Thyroid gland (tissue), 4 donors: Measurements from ENCODE around the gene ANGEL2. TPM values are rescaled to one million over a fixed set of nuclear protein-coding genes. Genes with fewer than 3 reads are reported as not detected.

Experiments
- DNase-seq, 2 donors: peaks; one replicate each; pipeline ENCODE4 v3.0.0-alpha.2; 2019
- H3K27ac ChIP-seq, 3 donors: fragments of 200-600 bp; sonication (generic); 1 replicate in 2 of 3; 2 replicates in 1 of 3; pipeline ENCODE4 v1.5.1; 2016 to 2019; ENCODE audit warnings: mild to moderate bottlenecking in 1 of 3, moderate library complexity in 1 of 3
- H3K27me3 ChIP-seq: fragments of 200-600 bp; sonication (generic); one replicate; pipeline ENCODE4 v1.5.1; 2019
- H3K36me3 ChIP-seq, 2 donors: fragments of 200-600 bp; sonication (generic); one replicate each; pipeline ENCODE4 v1.5.1; 2016 to 2019
- H3K4me1 ChIP-seq, 2 donors: fragments of 200-600 bp; sonication (generic); one replicate each; pipeline ENCODE4 v1.5.1; 2017 to 2019
- H3K4me3 ChIP-seq, 3 donors: fragments of 200-600 bp; sonication (generic); replicated peaks in 1 of 3; 1 replicate in 2 of 3; 2 replicates in 1 of 3; pipeline ENCODE4 v1.5.1; 2016; ENCODE audit warnings: mild to moderate bottlenecking in 1 of 3
- H3K9me3 ChIP-seq: fragments of 200-600 bp; sonication (generic); one replicate; pipeline ENCODE4 v1.5.1; 2017
- CTCF ChIP-seq, 6 experiments: fragments of 200-600 bp in 3 of 6; fragments of 450-650 bp in 3 of 6; sonication (generic) in 3 of 6; IDR thresholded peaks; one replicate each; pipeline ENCODE4 v1.5.1; 2016 to 2019; ENCODE audit warnings: antibody characterized with exemption in 6 of 6, mild to moderate bottlenecking in 2 of 6, inconsistent platforms in 1 of 6, moderate library complexity in 1 of 6
- POLR2A ChIP-seq, 2 donors: fragments of 450-650 bp; IDR thresholded peaks; one replicate each; pipeline ENCODE4 v1.6.1; 2017; ENCODE audit warnings: antibody characterized with exemption in 2 of 2, mild to moderate bottlenecking in 2 of 2, moderate library complexity in 1 of 2
- WGBS, 2 donors: methylation state at CpG; one replicate each; pipeline ENCODE4 v1.1.5; 2017; 5-methylcytosine and 5-hydroxymethylcytosine counted together
- intact Hi-C: fragments of 100-400 bp; cut with DNase I; formaldehyde crosslinking; loops from one replicate; pipeline ENCODE4 v1.15.1; 2023
- total RNA-seq, 4 donors: library from RNA; depleted of rRNA; stranded (reverse); fragments of >200 nt; gene quantifications; one replicate each; pipeline ENCODE4 v1.2.3, GENCODE V29; 2016

ANGEL2 gene
- total RNA-seq, 4 donors from 2014 or later: 46.7 to 77.8 (median 65.7) TPM

GRCh38 chr1:212964102-212964501, 51.6 kb downstream of the ANGEL2 start:
- TF ChIP-seq CTCF (IDR thresholded peaks at IDR 0.05) (no peak), POLR2A (IDR thresholded peaks at IDR 0.05) (no peak)
- intact Hi-C loops: no loop called here
- H3K4me1 ChIP-seq: no peaks in the 10 kb centered on the region
- no peaks in the 10 kb centered on the region for H3K36me3 ChIP-seq
- H3K4me3 ChIP-seq: no peak overlapping the region
- DNase-seq: peak; percentile 18 to 30
- no peaks in the 10 kb centered on the region for H3K9me3 ChIP-seq
- H3K27me3 ChIP-seq: no peaks in the 10 kb centered on the region
- H3K27ac ChIP-seq: no peak overlapping the region
- 34 to 44% methylated on average over 3 to 6 of the region's 6 CpGs for WGBS, 2 donors

- DNase-seq: peak in 1 of 2 donors; percentile 24
- Histone ChIP-seq H3K4me1 (no peaks in the 10 kb centered on the region), H3K27ac (no peak overlapping the region), H3K9me3 (no peaks in the 10 kb centered on the region), H3K27me3 (no peaks in the 10 kb centered on the region), H3K4me3 (no peak overlapping the region), H3K36me3 (no peaks in the 10 kb centered on the region)
- intact Hi-C loops: no loop called here
- WGBS, 2 donors: 57 to 64% methylated on average over 5 of the region's 5 CpGs
- TF ChIP-seq POLR2A (IDR thresholded peaks at IDR 0.05): no peak
- no peak for TF ChIP-seq CTCF (IDR thresholded peaks at IDR 0.05)
Measured at GRCh38 chr1:212962509-212962908, 53.2 kb downstream of the ANGEL2 start.

- TF ChIP-seq POLR2A (IDR thresholded peaks at IDR 0.05): no peak
- no peak for TF ChIP-seq CTCF (IDR thresholded peaks at IDR 0.05)
- Histone ChIP-seq H3K9me3 (no peaks in the 10 kb centered on the region), H3K4me1 (no peaks in the 10 kb centered on the region), H3K27ac (no peak overlapping the region), H3K27me3 (no peaks in the 10 kb centered on the region), H3K4me3 (no peak overlapping the region), H3K36me3 (no peaks in the 10 kb centered on the region)
- intact Hi-C loops: no loop called here
- 94 to 97% methylated on average over 6 of the region's 6 CpGs for WGBS, 2 donors
- DNase-seq: no peak
Measured at GRCh38 chr1:212960932-212961331, 54.7 kb downstream of the ANGEL2 start.

- Histone ChIP-seq H3K27me3 (no peaks in the 10 kb centered on the region), H3K4me3 (no peak overlapping the region), H3K27ac (no peak overlapping the region), H3K9me3 (no peaks in the 10 kb centered on the region), H3K4me1 (no peaks in the 10 kb centered on the region), H3K36me3 (no peaks in the 10 kb centered on the region)
- no peak for DNase-seq
- 77 to 79% methylated on average over 16 to 17 of the region's 18 CpGs for WGBS, 2 donors
- intact Hi-C loops: no loop called here
- TF ChIP-seq CTCF (IDR thresholded peaks at IDR 0.05): no peak
- no peak for TF ChIP-seq POLR2A (IDR thresholded peaks at IDR 0.05)
Measured at GRCh38 chr1:212959266-212960220, 56.1 kb downstream of the ANGEL2 start.

- DNase-seq: no peak
- H3K27me3 ChIP-seq: no peaks in the 10 kb centered on the region
- H3K9me3 ChIP-seq: no peaks in the 10 kb centered on the region
- intact Hi-C loops: no loop called here
- TF ChIP-seq POLR2A (IDR thresholded peaks at IDR 0.05) (no peak), CTCF (IDR thresholded peaks at IDR 0.05) (no peak)
- H3K4me1 ChIP-seq: no peaks in the 10 kb centered on the region
- 80 to 83% methylated on average over 6 to 10 of the region's 10 CpGs for WGBS, 2 donors
- no peak overlapping the region for H3K27ac ChIP-seq
- H3K4me3 ChIP-seq: no peak overlapping the region
- H3K36me3 ChIP-seq: no peaks in the 10 kb centered on the region
Measured at GRCh38 chr1:212958175-212958574, 57.5 kb downstream of the ANGEL2 start.
